Liver (tissue), 9 donors: Measurements from ENCODE around the gene FAH. TPM values are rescaled to one million over a fixed set of nuclear protein-coding genes. Genes with fewer than 3 reads are reported as not detected.

Experiments
- DNase-seq: peaks from one replicate; pipeline ENCODE4 v3.0.0-alpha.2; 2017; ENCODE audit warnings: low spot score
- H3K27ac ChIP-seq, 2 donors: one replicate each; pipeline ENCODE4 v1.7.0; 2013; ENCODE audit warnings: inconsistent platforms in 2 of 2, low read length in 2 of 2, control low read depth in 1 of 2, low read depth in 1 of 2, mild to moderate bottlenecking in 1 of 2
- H3K27me3 ChIP-seq, 4 donors: one replicate each; pipeline versions ENCODE4 v1.6.1 to v1.7.0; 2013; ENCODE audit warnings: low read length in 3 of 4, inconsistent platforms in 1 of 4, mild to moderate bottlenecking in 1 of 4, moderate library complexity in 1 of 4; ENCODE audit not compliant: control insufficient read depth in 4 of 4, insufficient read depth in 4 of 4
- H3K36me3 ChIP-seq, 4 donors: one replicate each; pipeline versions ENCODE4 v1.6.1 to v1.7.0; 2013; ENCODE audit warnings: low read length in 3 of 4, mild to moderate bottlenecking in 3 of 4, low read depth in 1 of 4, moderate library complexity in 1 of 4; ENCODE audit not compliant: control insufficient read depth in 4 of 4, insufficient read depth in 3 of 4
- H3K4me1 ChIP-seq, 4 donors: one replicate each; pipeline versions ENCODE4 v1.6.1 to v1.7.0; 2013; ENCODE audit warnings: low read length in 3 of 4, mild to moderate bottlenecking in 3 of 4, moderate library complexity in 1 of 4; ENCODE audit not compliant: control insufficient read depth in 4 of 4, insufficient read depth in 4 of 4
- H3K4me3 ChIP-seq, 3 donors: one replicate each; pipeline versions ENCODE4 v1.6.1 to v1.7.0; 2013; ENCODE audit warnings: low read length in 3 of 3, control low read depth in 1 of 3, low read depth in 1 of 3, mild to moderate bottlenecking in 1 of 3
- H3K9ac ChIP-seq, 2 donors: one replicate each; pipeline ENCODE4 v1.7.0; 2013; ENCODE audit warnings: low read length in 2 of 2, mild to moderate bottlenecking in 2 of 2, moderate library complexity in 2 of 2, control low read depth in 1 of 2, low read depth in 1 of 2
- H3K9me3 ChIP-seq, 4 donors: one replicate each; pipeline versions ENCODE4 v1.6.1 to v1.7.0; 2013; ENCODE audit warnings: low read length in 3 of 4; ENCODE audit not compliant: control insufficient read depth in 4 of 4
- ATF3 ChIP-seq: IDR thresholded peaks from 2 replicates; pipeline ENCODE4 v1.6.1; 2016; ENCODE audit warnings: antibody characterized with exemption
- CTCF ChIP-seq: fragments of 150-350 bp; IDR thresholded peaks from 2 replicates; pipeline ENCODE4 v1.5.1; 2017; ENCODE audit warnings: improper control_type of control experiment, low read depth, low read length; ENCODE audit not compliant: missing input control
- EGR1 ChIP-seq, 2 donors: IDR thresholded peaks; 2 replicates each; pipeline ENCODE4 v1.6.1; 2016 to 2018; ENCODE audit warnings: antibody characterized with exemption in 2 of 2, low read depth in 2 of 2
- FOXA1 ChIP-seq: IDR thresholded peaks from 2 replicates; pipeline ENCODE4 v1.6.1; 2016; ENCODE audit warnings: antibody characterized with exemption
- FOXA2 ChIP-seq: IDR thresholded peaks from 2 replicates; pipeline ENCODE4 v1.6.1; 2016; ENCODE audit warnings: antibody characterized with exemption
- HNF4A ChIP-seq, 2 donors: conservative IDR thresholded peaks; 2 replicates each; pipeline ENCODE4 v1.6.1; 2016; ENCODE audit warnings: antibody characterized with exemption in 2 of 2, mild to moderate bottlenecking in 2 of 2
- HNF4G ChIP-seq: IDR thresholded peaks from 2 replicates; pipeline ENCODE4 v1.6.1; 2016; ENCODE audit warnings: antibody characterized with exemption
- JUND ChIP-seq, 2 donors: IDR thresholded peaks; 2 replicates each; pipeline ENCODE4 v1.6.1; 2016; ENCODE audit warnings: antibody characterized with exemption in 2 of 2
- MAX ChIP-seq: IDR thresholded peaks from 2 replicates; pipeline ENCODE4 v1.6.1; 2016; ENCODE audit warnings: antibody characterized with exemption
- NR2F2 ChIP-seq: IDR thresholded peaks from 2 replicates; pipeline ENCODE4 v1.6.1; 2016; ENCODE audit warnings: antibody characterized with exemption
- RAD21 ChIP-seq, 2 donors: IDR thresholded peaks; 2 replicates each; pipeline ENCODE4 v1.6.1; 2016; ENCODE audit warnings: antibody characterized with exemption in 2 of 2, mild to moderate bottlenecking in 2 of 2
- RXRA ChIP-seq, 2 donors: IDR thresholded peaks; 2 replicates each; pipeline ENCODE4 v1.6.1; 2017 to 2018; ENCODE audit warnings: antibody characterized with exemption in 2 of 2, mild to moderate bottlenecking in 1 of 2
- ZBTB33 ChIP-seq: IDR thresholded peaks from 2 replicates; pipeline ENCODE4 v1.6.1; 2016; ENCODE audit warnings: antibody characterized with exemption
- WGBS: extraction: QIAGEN DNeasy Blood & Tissue Kit; methylation state at CpG from one replicate; pipeline ENCODE4 v1.1.7; 2013; 5-methylcytosine and 5-hydroxymethylcytosine counted together
- polyA plus RNA-seq, 2 donors: library from polyadenylated mRNA; stranded (reverse) in 1 of 2; unstranded in 1 of 2; fragments of 200-250 nt in 1 of 2; fragments of >200 nt in 1 of 2; fragmentation: Nextera tagmentation in 1 of 2; extraction: Ambion mirVana in 1 of 2; gene quantifications; one replicate each; pipeline versions ENCODE4 v1.2.1 to v1.2.3, GENCODE V29; 2013 to 2015
- total RNA-seq, 2 donors: library from RNA; depleted of rRNA; stranded (reverse); fragments of >200 nt; gene quantifications; one replicate each; pipeline ENCODE4 v1.2.3, GENCODE V29; 2014
- TF ChIP-seq, protein P1 (sequence below): IDR thresholded peaks from 2 replicates; pipeline ENCODE4 v1.6.1; 2016; ENCODE audit warnings: antibody characterized with exemption, mild to moderate bottlenecking
- donor health status: healthy.
- donor health status: healthy.
- donor health status: healthy.
- donor health status: healthy.
- donor health status: healthy.

Gene FAH
- total and polyA plus RNA-seq, 4 donors, result 42.1 to 226 (median 186) TPM

GRCh38 chr15:80180468-80180867, 27.7 kb downstream of the FAH start:
- H3K36me3 ChIP-seq, result peaks cover 9 to 70% (median 61%) of the 10 kb centered on the region in 4 donors
- no peak overlapping the region for H3K27ac ChIP-seq
- 93% methylated on average over 7 of the region's 7 CpGs for WGBS

DNA sequence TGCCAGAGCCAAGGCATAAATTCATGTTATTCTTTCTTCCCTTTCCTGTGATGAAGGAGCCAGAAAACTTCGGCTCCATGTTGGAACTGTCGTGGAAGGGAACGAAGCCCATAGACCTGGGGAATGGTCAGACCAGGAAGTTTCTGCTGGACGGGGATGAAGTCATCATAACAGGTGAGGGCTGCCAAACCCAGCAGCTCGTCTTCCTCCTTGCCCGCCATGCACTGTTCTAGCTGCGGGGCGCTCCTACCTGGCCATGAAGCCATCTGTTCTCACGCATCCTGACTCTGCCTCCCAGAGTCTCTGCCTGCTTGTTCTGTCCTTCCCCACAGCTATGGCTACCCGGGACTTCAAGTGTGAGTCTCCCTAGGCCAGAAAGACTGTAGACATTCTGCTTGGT, 28.2 kb downstream of the FAH start:
- WGBS, result 95% methylated on average over 10 of the region's 10 CpGs
- no peak for DNase-seq
- Histone ChIP-seq H3K4me1 (peaks cover 7 to 14% (median 9%) of the 10 kb centered on the region in 4 donors), H3K9me3 (no peaks in the 10 kb centered on the region), H3K4me3 (no peak overlapping the region), H3K27me3 (no peaks in the 10 kb centered on the region), H3K27ac (no peak overlapping the region), H3K9ac (no peak overlapping the region), H3K36me3 (peaks cover 13 to 75% (median 61%) of the 10 kb centered on the region in 4 donors)
- TF ChIP-seq MAX (no peak), NR2F2 (no peak), CTCF (no peak), ATF3 (no peak), HNF4A (conservative IDR thresholded peaks at IDR 0.05) (no peak), EGR1 (IDR thresholded peaks at IDR 0.05; ENCODE audit: low read depth in 2 of 2) (no peak), RAD21 (IDR thresholded peaks at IDR 0.05) (no peak), FOXA1 (no peak), JUND (IDR thresholded peaks at IDR 0.05) (no peak), HNF4G (no peak), FOXA2 (no peak), RXRA (IDR thresholded peaks at IDR 0.05) (no peak), ZBTB33 (no peak)
- TF ChIP-seq, protein P1, sequence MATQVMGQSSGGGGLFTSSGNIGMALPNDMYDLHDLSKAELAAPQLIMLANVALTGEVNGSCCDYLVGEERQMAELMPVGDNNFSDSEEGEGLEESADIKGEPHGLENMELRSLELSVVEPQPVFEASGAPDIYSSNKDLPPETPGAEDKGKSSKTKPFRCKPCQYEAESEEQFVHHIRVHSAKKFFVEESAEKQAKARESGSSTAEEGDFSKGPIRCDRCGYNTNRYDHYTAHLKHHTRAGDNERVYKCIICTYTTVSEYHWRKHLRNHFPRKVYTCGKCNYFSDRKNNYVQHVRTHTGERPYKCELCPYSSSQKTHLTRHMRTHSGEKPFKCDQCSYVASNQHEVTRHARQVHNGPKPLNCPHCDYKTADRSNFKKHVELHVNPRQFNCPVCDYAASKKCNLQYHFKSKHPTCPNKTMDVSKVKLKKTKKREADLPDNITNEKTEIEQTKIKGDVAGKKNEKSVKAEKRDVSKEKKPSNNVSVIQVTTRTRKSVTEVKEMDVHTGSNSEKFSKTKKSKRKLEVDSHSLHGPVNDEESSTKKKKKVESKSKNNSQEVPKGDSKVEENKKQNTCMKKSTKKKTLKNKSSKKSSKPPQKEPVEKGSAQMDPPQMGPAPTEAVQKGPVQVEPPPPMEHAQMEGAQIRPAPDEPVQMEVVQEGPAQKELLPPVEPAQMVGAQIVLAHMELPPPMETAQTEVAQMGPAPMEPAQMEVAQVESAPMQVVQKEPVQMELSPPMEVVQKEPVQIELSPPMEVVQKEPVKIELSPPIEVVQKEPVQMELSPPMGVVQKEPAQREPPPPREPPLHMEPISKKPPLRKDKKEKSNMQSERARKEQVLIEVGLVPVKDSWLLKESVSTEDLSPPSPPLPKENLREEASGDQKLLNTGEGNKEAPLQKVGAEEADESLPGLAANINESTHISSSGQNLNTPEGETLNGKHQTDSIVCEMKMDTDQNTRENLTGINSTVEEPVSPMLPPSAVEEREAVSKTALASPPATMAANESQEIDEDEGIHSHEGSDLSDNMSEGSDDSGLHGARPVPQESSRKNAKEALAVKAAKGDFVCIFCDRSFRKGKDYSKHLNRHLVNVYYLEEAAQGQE, result no peak

More at GRCh38 chr15:80180468-80180867, 27.7 kb downstream of the FAH start:
- no peak overlapping the region for H3K9ac ChIP-seq
- TF ChIP-seq RAD21 (IDR thresholded peaks at IDR 0.05), result no peak
- TF ChIP-seq FOXA1, result no peak
- no peak for TF ChIP-seq ZBTB33
- no peak for TF ChIP-seq RXRA (IDR thresholded peaks at IDR 0.05)
- TF ChIP-seq NR2F2, result no peak
- no peaks in the 10 kb centered on the region for H3K9me3 ChIP-seq
- no peak for DNase-seq
- H3K4me1 ChIP-seq, result peaks cover 8 to 19% (median 13%) of the 10 kb centered on the region in 4 donors
- no peaks in the 10 kb centered on the region for H3K27me3 ChIP-seq
- no peak overlapping the region for H3K4me3 ChIP-seq
